Activated T-helper 2 cell treated with anti-CD3 and anti-CD28 coated beads, Interferon-gamma antibody, Interleukin-2, Interleukin-4, amounts not matched to agents 10 μg/mL and 5 μg/mL and 100 μg/mL, durations not matched to agents 14 hours and 24 hours and 36 hours (primary cell): ENCODE data around the gene DDX50. TPM values are rescaled to one million over a fixed set of nuclear protein-coding genes. Genes with fewer than 3 reads are reported as not detected.
"Not testable (repeated sequence)": the region's sequence is repeated elsewhere in the genome, so short reads cannot be mapped to it uniquely, and the experiment has no call there.

Source experiments
- DNase-seq: peaks from one replicate; pipeline ENCODE4 v3.0.0; 2021; ENCODE audit warnings: low spot score
- H3K27ac Mint-ChIP-seq: one replicate; pipeline ENCODE4 v1.8.0; 2021; ENCODE audit warnings: mixed read lengths
- H3K27me3 Mint-ChIP-seq: one replicate; pipeline ENCODE4 v1.8.0; 2021; ENCODE audit warnings: low read depth, mixed read lengths
- H3K36me3 Mint-ChIP-seq: one replicate; pipeline ENCODE4 v1.8.0; 2021; ENCODE audit warnings: low read depth, mixed read lengths
- H3K4me1 Mint-ChIP-seq: one replicate; pipeline ENCODE4 v1.8.0; 2021; ENCODE audit warnings: low read depth, mixed read lengths
- H3K4me3 Mint-ChIP-seq: one replicate; pipeline ENCODE4 v1.8.0; 2021; ENCODE audit warnings: low read depth, mild to moderate bottlenecking, moderate library complexity, mixed read lengths
- H3K9me3 Mint-ChIP-seq: one replicate; pipeline ENCODE4 v1.8.0; 2021; ENCODE audit warnings: mixed read lengths
- intact Hi-C: fragments of 100-400 bp; cut with micrococcal nuclease; formaldehyde crosslinking; loops from one replicate; pipeline ENCODE4 v1.15.1; 2023
- total RNA-seq: library from RNA; stranded (reverse); gene quantifications from 2 replicates; pipeline ENCODE4 v1.2.3, GENCODE V29; 2022

Gene DDX50
- total RNA-seq, 1 donor from 2014 or later, result 63.4 TPM

GRCh38 chr10:68959695-68960527 is 58.8 kb downstream of the DDX50 start:
- Mint-ChIP-seq H3K27ac (peak overlapping the region; percentile 67), H3K36me3 (peaks cover 79% of the 10 kb centered on the region), H3K4me3 (peak overlapping the region; percentile 52), H3K4me1 (peaks cover 29% of the 10 kb centered on the region), H3K27me3 (no peaks in the 10 kb centered on the region), H3K9me3 (no peaks in the 10 kb centered on the region)
- DNase-seq, result no peak
- intact Hi-C loops, result no loop called here

GRCh38 chr10:68963151-68963550 is 62.0 kb downstream of the DDX50 start:
- Mint-ChIP-seq H3K36me3 (peaks cover 86% of the 10 kb centered on the region), H3K4me3 (no peak overlapping the region), H3K27ac (no peak overlapping the region), H3K4me1 (peaks cover 26% of the 10 kb centered on the region), H3K9me3 (no peaks in the 10 kb centered on the region), H3K27me3 (no peaks in the 10 kb centered on the region)
- no peak for DNase-seq
- intact Hi-C loops, result no loop called here

DNA sequence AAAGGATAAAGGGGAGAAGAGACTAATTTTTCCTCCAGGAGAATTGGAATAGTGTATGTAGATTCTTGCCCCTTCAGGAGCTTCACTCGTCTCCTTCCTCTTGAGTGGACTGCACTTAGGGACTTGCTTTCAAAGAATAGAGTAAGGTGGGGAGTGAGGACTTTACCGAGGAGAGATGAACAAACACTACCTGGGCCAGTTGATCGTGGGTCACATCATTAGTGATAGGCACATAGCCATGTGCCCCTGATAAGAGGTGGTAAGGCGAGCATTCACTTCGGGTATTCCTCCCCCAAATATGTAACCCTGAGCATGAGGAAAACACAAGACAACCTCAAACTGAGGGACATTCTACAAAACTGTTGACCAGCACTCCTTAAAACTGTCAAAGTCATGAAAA is 72.9 kb downstream of the DDX50 start:
- no peak overlapping the region for H3K27ac Mint-ChIP-seq
- H3K4me1 Mint-ChIP-seq, result peaks cover 12% of the 10 kb centered on the region
- no peak overlapping the region for H3K4me3 Mint-ChIP-seq
- no peak for DNase-seq
- no peaks in the 10 kb centered on the region for H3K27me3 Mint-ChIP-seq
- intact Hi-C loops, result no loop called here
- H3K9me3 Mint-ChIP-seq, result no peaks in the 10 kb centered on the region
- H3K36me3 Mint-ChIP-seq, result peaks cover 84% of the 10 kb centered on the region

GRCh38 chr10:68975936-68976473 is 74.9 kb downstream of the DDX50 start:
- not testable (repeated sequence) for H3K27ac Mint-ChIP-seq, H3K4me3 Mint-ChIP-seq, H3K9me3 Mint-ChIP-seq

GRCh38 chr10:68979738-68980137 is 78.6 kb downstream of the DDX50 start:
- DNase-seq, H3K9me3 Mint-ChIP-seq, H3K4me1 Mint-ChIP-seq, H3K27me3 Mint-ChIP-seq, intact Hi-C loops, H3K4me3 Mint-ChIP-seq, H3K27ac Mint-ChIP-seq: not testable (repeated sequence)
- peaks cover 85% of the 10 kb centered on the region for H3K36me3 Mint-ChIP-seq

More at GRCh38 chr10:68975936-68976473, 74.9 kb downstream of the DDX50 start:
- H3K27me3 Mint-ChIP-seq, H3K4me1 Mint-ChIP-seq, DNase-seq, intact Hi-C loops: not testable (repeated sequence)
- peaks cover 85% of the 10 kb centered on the region for H3K36me3 Mint-ChIP-seq

DNA sequence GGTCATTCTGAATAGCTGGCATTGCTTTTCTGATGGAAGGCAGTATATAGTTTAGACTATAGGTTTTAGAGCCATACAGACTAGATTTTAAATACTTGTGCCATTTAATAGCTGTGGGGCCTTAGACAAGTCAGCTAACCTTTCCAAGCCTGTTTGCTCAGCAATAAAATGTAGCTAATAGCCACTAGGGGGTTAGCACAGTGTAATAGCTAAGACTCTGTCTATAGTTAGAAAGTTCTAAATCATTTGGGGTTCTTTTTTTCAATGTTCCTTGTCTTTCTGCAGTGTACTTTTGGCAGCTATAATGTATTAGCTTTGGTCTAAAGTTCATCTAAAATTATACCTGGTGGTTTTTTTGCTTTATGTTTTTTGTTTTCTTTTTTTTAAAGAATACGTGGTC is 80.0 kb downstream of the DDX50 start:
- H3K4me3 Mint-ChIP-seq, result no peak overlapping the region
- H3K36me3 Mint-ChIP-seq, result peaks cover 80% of the 10 kb centered on the region
- H3K9me3 Mint-ChIP-seq, result no peaks in the 10 kb centered on the region

GRCh38 chr10:68982389-68982788 is 81.3 kb downstream of the DDX50 start:
- Mint-ChIP-seq H3K27ac (no peak overlapping the region), H3K9me3 (no peaks in the 10 kb centered on the region), H3K27me3 (no peaks in the 10 kb centered on the region), H3K36me3 (peaks cover 73% of the 10 kb centered on the region), H3K4me1 (peaks cover 5% of the 10 kb centered on the region), H3K4me3 (no peak overlapping the region)
- DNase-seq, result no peak
- intact Hi-C loops, result no loop called here

More for the DNA sequence above, 80.0 kb downstream of the DDX50 start:
- no peaks in the 10 kb centered on the region for H3K27me3 Mint-ChIP-seq
- DNase-seq, result no peak
- peaks cover 2% of the 10 kb centered on the region for H3K4me1 Mint-ChIP-seq
- H3K27ac Mint-ChIP-seq, result no peak overlapping the region
- intact Hi-C loops, result no loop called here

DNA sequence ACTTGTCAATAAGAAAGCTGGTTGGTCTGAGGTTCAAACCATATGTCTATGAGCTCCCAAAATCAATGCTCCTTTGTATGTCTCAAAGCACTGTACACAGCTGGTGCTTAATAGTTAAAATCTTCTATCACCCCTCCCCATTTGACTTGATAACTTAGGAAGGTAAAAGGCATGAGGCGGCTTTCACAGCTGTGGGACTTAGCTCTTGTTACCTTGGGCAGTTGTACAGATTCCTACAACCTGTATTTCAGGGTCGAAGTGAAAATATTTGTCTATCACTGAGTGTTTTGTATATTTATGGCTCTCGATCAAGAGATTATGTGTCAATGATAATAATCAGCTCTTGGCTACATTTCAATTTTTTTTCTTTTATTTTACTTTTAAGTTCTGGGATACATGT is 86.5 kb downstream of the DDX50 start:
- Mint-ChIP-seq H3K27ac (no peak overlapping the region), H3K4me1 (peaks cover 28% of the 10 kb centered on the region), H3K27me3 (no peaks in the 10 kb centered on the region), H3K9me3 (no peaks in the 10 kb centered on the region), H3K4me3 (peak overlapping the region; percentile 96), H3K36me3 (peaks cover 47% of the 10 kb centered on the region)
- intact Hi-C loops, result loop anchor here (1.0 to 5.0 kb wide), 5 partner anchors 10 to 405 kb away; partner anchors contain the start of genes DDX21 and SUPV3L1
- no peak for DNase-seq

- Mint-ChIP-seq H3K36me3 (peaks cover 40% of the 10 kb centered on the region), H3K4me3 (peak within 1 kb of the TSS; percentile 96), H3K9me3 (no peaks in the 10 kb centered on the region), H3K27ac (peak within 1 kb of the TSS; percentile 90), H3K27me3 (no peaks in the 10 kb centered on the region), H3K4me1 (peaks cover 36% of the 10 kb centered on the region)
- peak; percentile 83 for DNase-seq
- intact Hi-C loops, result loop anchor here (1.0 to 5.0 kb wide), 5 partner anchors 9 to 404 kb away; partner anchors contain the start of genes DDX21 and SUPV3L1
These were observed 87.6 kb downstream of the DDX50 start, which contains the start of gene KIFBP for GRCh38 chr10:68988530-68989316. Gene KIFBP (plus strand): TSS chr10:68988803. CDS start chr10:68988833, 30 bp downstream.

GRCh38 chr10:68989317-68989990 is 88.3 kb downstream of the DDX50 start:
- H3K27ac Mint-ChIP-seq, result peak overlapping the region; percentile 72
- intact Hi-C loops, result loop anchor here (2.0 to 5.0 kb wide), 2 partner anchors 191 to 403 kb away; partner anchors contain the start of gene SUPV3L1
- H3K36me3 Mint-ChIP-seq, result peaks cover 32% of the 10 kb centered on the region
- H3K9me3 Mint-ChIP-seq, result no peaks in the 10 kb centered on the region
- no peak for DNase-seq
- H3K27me3 Mint-ChIP-seq, result no peaks in the 10 kb centered on the region
- peaks cover 36% of the 10 kb centered on the region for H3K4me1 Mint-ChIP-seq
- H3K4me3 Mint-ChIP-seq, result peak overlapping the region; percentile 96

GRCh38 chr10:68992636-68993440 is 91.7 kb downstream of the DDX50 start:
- intact Hi-C loops, result no loop called here
- Mint-ChIP-seq H3K36me3 (peaks cover 22% of the 10 kb centered on the region), H3K27ac (peak overlapping the region; percentile 4), H3K4me3 (no peak overlapping the region), H3K9me3 (no peaks in the 10 kb centered on the region), H3K4me1 (peaks cover 40% of the 10 kb centered on the region), H3K27me3 (no peaks in the 10 kb centered on the region)
- DNase-seq, result no peak
